Stomach smooth muscle (tissue), 2 donors: ENCODE data around the gene SIGLEC6.

ENCODE experiments used
- H3K27ac ChIP-seq: one replicate; pipeline ENCODE4 v1.7.0; 2013; ENCODE audit warnings: mild to moderate bottlenecking, low read length, inconsistent platforms
- H3K27me3 ChIP-seq, 2 donors: one replicate each; pipeline ENCODE4 v1.7.0; 2013; ENCODE audit warnings: low read length in 2 of 2; ENCODE audit not compliant: insufficient read depth in 2 of 2, control insufficient read depth in 1 of 2
- H3K36me3 ChIP-seq, 2 donors: one replicate each; pipeline ENCODE4 v1.7.0; 2013; ENCODE audit warnings: low read length in 2 of 2; ENCODE audit not compliant: control insufficient read depth in 2 of 2, insufficient read depth in 2 of 2
- H3K4me1 ChIP-seq: one replicate; pipeline ENCODE4 v1.7.0; 2013; ENCODE audit warnings: low read length; ENCODE audit not compliant: control insufficient read depth, insufficient read depth
- H3K4me3 ChIP-seq, 2 donors: one replicate each; pipeline ENCODE4 v1.7.0; 2013; ENCODE audit warnings: low read length in 2 of 2
- H3K9ac ChIP-seq, 2 donors: one replicate each; pipeline ENCODE4 v1.7.0; 2013; ENCODE audit warnings: low read length in 2 of 2, mild to moderate bottlenecking in 1 of 2
- H3K9me3 ChIP-seq, 2 donors: one replicate each; pipeline ENCODE4 v1.7.0; 2013; ENCODE audit warnings: low read length in 2 of 2; ENCODE audit not compliant: control insufficient read depth in 2 of 2
- donor health status: healthy.
- donor health status: Pancreatic carcinoma.

SIGLEC6 gene

DNA sequence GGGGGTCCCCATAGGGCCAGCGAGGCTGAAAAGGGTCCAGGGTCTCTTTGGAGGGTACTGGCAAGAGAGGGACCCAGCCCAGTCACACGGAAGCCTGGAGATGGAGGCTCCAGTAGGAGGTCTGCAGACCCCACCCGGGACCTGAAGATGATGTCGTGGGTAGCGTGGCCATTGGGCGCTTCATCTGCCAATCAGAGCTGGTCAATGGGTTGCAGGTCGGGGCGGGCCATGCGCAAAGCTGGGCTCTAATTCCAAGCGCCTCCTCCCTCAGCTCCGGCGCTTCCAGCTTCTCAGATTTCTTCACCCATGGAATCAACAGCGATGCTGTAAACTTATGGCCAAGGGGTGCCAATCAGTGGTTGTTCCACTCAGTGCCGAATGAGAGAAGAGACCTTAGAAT is 40.8 kb downstream of the SIGLEC6 start:
- H3K4me1 ChIP-seq = no peaks in the 10 kb centered on the region
- no peak overlapping the region for H3K4me3 ChIP-seq
- H3K27ac ChIP-seq = no peak overlapping the region
- no peaks in the 10 kb centered on the region for H3K36me3 ChIP-seq
- H3K9ac ChIP-seq = no peak overlapping the region
- peaks cover 0 to 4% of the 10 kb centered on the region in 2 donors for H3K27me3 ChIP-seq
- no peaks in the 10 kb centered on the region for H3K9me3 ChIP-seq

DNA sequence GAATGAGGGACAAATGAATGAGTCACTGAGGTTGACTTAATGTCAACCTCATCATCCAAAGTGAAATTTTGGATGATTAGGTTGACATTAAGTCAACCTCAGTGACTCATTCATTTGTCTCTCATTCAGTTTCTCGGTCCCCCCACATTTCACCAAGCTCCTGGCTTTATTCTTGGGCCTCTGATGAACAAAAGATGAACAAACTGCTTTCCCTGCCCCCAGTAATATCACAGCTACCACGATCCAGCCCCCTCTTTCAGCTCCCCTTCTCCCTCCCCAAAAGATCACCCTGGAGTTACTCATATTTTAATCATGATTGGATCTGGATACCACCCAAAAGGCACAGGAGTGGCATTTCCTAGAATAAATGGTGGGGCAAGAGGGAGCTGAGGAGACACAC is 42.4 kb downstream of the SIGLEC6 start:
- Histone ChIP-seq H3K27me3 (peaks cover 0 to 4% of the 10 kb centered on the region in 2 donors), H3K4me3 (no peak overlapping the region), H3K4me1 (no peaks in the 10 kb centered on the region), H3K27ac (no peak overlapping the region), H3K9ac (no peak overlapping the region), H3K9me3 (no peaks in the 10 kb centered on the region), H3K36me3 (no peaks in the 10 kb centered on the region)

DNA sequence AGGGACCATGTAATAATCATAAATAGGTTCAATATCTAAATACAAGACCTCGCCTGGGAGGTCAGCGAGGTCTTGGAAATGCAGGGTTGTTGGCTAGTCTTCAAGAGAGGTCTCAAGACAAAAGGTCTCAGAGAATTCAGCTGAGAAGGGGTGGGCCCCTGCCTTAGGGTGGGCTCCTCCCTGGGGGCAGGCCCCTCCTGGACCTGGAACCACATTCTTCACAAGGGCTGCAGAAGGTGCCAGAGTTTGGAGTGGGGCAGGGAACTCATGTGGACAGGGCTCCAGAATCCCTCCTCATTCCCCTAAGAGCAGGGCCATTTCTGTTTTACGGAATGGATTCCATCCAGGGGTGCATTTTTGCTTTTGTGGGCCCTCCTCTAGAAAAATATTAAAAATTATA is 43.0 kb downstream of the SIGLEC6 start:
- Histone ChIP-seq H3K9me3 (no peaks in the 10 kb centered on the region), H3K4me1 (no peaks in the 10 kb centered on the region), H3K4me3 (no peak overlapping the region), H3K36me3 (no peaks in the 10 kb centered on the region), H3K9ac (no peak overlapping the region), H3K27ac (no peak overlapping the region), H3K27me3 (peaks cover 0 to 2% of the 10 kb centered on the region in 2 donors)

DNA sequence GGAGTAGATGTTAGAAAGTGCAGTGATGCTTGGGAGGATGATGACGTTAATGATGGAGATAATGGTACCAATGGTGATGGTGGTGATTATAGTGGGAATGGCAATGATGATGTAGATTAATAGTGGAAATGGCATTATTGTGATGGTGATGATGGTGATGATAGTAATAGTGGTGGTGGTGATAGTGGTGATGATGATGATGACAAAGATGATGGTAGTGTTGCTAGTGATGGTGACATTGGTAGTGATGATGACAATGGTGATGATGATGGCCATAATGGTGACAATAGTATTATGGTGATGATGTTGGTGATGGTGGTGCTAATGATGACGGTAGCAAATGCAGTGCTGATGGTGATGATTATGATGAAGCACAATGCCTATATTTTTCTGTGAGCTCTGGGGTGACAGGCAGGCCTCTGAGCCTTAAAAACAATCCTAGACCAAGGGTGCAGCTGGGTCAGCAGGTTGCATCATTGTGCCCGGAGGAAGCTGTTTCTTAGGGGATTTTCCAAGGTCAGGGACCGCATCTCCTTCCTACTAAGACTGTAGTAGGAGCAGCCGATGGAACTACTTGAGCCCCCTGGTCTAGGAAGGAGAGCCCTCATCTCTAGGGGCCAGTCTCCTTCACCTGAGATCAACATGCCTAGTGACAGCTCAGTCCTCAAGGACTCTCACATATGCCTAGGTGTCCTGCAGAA is 45.4 kb downstream of the SIGLEC6 start:
- peaks cover 0 to 2% of the 10 kb centered on the region in 2 donors for H3K27me3 ChIP-seq

DNA sequence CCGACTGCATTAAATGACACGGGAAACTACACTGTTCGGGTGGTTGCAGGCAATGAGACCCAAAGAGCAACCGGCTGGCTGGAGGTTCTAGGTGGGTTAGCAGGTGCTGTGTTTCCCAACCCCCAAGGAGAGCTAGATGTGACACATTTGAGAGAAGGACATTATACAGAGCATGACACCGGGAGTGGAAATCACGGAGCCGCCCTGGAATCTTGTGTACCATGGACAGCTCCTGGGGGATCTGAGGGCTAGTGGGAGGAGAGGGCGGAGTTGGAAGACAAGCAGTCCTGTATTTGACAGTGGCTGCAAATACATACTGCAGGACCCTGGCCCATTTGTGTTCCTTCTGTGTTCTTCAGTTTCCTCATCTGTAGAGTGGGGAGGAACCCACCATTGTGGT is 50.9 kb downstream of the SIGLEC6 start:
- H3K4me1 ChIP-seq = no peaks in the 10 kb centered on the region
- no peak overlapping the region for H3K9ac ChIP-seq
- H3K4me3 ChIP-seq = no peak overlapping the region
- no peak overlapping the region for H3K27ac ChIP-seq
- H3K36me3 ChIP-seq = no peaks in the 10 kb centered on the region
- peaks cover 7 to 22% of the 10 kb centered on the region in 2 donors for H3K27me3 ChIP-seq
- no peaks in the 10 kb centered on the region for H3K9me3 ChIP-seq

More for the DNA sequence above, 45.4 kb downstream of the SIGLEC6 start:
- Histone ChIP-seq H3K27ac (no peak overlapping the region), H3K4me3 (no peak overlapping the region), H3K9ac (no peak overlapping the region), H3K4me1 (no peaks in the 10 kb centered on the region), H3K36me3 (no peaks in the 10 kb centered on the region), H3K9me3 (no peaks in the 10 kb centered on the region)

DNA sequence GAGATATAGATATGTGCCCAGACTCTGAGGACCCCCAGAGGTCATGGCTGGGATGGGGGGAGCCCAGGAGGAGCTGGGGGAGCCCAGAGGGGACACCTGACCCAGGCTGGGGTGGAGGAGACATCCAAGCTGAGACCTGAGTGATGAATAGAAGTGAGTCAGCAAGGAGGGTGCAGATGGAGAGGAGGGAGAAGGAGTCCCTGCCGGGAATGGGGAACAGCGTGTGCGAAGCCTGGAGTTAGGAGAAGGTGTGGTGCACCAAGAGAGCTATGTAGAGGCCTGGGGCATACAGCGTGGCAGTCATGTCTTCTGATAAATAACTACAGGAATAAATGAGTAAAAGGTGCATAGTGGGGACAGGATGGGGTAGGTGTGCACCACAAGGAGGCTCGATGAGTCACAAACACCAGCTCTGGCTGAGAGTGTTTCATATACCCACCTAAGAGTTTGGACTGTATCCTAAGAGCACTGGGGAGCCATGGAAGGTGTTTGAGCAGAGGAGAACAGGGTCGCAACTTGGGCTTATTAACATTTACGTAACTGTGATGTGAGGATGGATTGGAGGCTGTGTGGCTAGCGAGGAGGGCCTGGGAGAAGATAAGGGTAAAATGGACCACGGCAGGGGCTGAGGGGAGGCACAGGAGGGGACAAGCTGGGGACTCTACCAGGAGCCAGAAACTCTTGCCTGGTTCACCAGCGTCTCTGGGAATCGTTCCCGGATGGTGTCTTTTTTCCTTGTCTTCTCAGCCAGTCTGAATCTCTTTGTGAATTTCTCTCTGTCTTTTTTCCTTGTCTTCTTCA is 51.7 kb downstream of the SIGLEC6 start:
- no peak overlapping the region for H3K4me3 ChIP-seq
- H3K9ac ChIP-seq = no peak overlapping the region
- H3K27me3 ChIP-seq = peaks cover 7 to 22% of the 10 kb centered on the region in 2 donors
- H3K36me3 ChIP-seq = no peaks in the 10 kb centered on the region
- no peak overlapping the region for H3K27ac ChIP-seq
- no peaks in the 10 kb centered on the region for H3K9me3 ChIP-seq
- no peaks in the 10 kb centered on the region for H3K4me1 ChIP-seq

DNA sequence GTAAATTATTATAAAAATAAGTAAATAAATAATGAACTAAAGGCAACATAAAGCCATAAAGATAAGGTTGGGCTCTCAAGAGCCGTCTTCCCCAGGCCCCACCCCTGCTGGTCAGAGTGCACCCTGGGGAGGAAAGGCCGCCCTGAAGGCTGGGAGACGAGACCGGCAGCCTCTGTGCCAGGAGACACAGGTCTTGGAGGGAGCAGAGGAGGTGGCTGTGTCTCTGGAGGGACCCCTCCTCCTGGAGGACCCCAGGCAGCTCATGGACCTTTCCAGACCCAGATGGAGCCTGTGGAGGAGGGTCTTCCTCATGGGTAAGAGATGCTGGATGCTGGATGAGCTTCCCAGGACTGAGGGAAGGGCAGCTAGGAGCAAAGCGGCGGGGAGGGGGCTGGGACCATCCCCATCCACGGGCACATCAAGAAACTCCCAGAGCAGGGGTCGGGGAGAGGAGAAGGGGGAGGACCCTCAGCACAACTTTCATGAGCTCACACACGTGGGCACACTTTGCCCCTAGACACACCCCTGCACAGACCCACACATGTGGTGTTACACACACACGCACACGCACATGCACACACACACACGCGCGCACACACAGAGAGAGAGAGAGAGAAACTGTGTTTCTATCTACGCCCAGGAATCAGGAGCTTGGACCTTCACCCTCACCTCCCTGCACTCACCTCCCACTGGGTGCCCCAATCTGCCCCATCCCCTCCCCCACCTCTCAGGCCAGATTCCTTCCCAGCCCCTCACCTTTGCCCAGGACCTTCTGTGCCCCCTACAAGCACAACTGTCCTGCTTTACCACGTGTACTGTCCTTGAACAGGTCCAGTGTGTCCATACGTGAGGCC is 52.9 kb downstream of the SIGLEC6 start, which contains the start of gene CEACAM18:
CEACAM18 (plus strand) TSS at position 159 of the 854 bp plus-strand sequence.
- no peak within 1 kb of the TSS for H3K4me3 ChIP-seq
- H3K27me3 ChIP-seq = peaks cover 11 to 28% of the 10 kb centered on the region in 2 donors
- no peaks in the 10 kb centered on the region for H3K9me3 ChIP-seq
- H3K36me3 ChIP-seq = no peaks in the 10 kb centered on the region
- H3K4me1 ChIP-seq = no peaks in the 10 kb centered on the region
- no peak within 1 kb of the TSS for H3K9ac ChIP-seq
- no peak within 1 kb of the TSS for H3K27ac ChIP-seq

DNA sequence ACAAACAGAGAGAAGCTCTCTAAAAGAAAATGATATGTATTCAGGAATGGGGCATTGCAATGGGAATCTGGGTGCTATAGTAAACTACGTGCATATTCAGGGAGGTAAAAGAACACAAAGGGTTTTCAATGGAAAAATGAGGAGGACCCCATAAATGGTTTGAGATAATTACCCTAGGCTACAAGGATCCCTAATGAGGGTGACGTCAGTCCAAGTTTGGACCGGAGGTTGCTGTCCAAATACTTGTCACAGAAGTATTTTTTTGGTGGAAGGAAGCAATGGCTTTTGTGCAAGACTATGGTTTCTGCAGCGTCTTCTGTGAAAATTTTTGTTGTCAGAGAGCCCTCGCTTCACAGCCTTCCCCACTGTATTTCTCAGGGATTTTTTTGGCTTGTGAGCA is 54.1 kb downstream of the SIGLEC6 start:
- Histone ChIP-seq H3K4me1 (no peaks in the 10 kb centered on the region), H3K36me3 (no peaks in the 10 kb centered on the region), H3K27me3 (peaks cover 16 to 35% of the 10 kb centered on the region in 2 donors), H3K9ac (no peak overlapping the region), H3K4me3 (no peak overlapping the region), H3K9me3 (no peaks in the 10 kb centered on the region), H3K27ac (no peak overlapping the region)

DNA sequence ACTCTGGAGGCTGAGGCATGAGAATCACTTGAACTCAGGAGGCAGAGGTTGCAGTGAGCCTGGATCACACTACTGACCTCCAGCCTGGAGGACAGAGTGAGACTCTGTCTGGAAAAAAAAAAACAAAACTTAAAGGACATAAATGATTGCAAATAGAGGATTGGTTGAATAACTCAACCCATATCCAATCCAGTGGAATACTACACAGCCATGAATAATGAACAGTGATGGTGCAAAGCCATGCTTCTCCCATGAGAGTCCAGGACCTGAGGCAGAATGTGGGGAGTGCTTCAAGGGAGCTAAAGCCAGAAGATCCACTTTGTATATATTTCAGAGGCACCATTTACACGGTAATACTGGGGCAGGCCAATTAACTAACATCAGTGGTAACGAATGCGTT is 55.3 kb downstream of the SIGLEC6 start:
- H3K4me3 ChIP-seq = no peak overlapping the region
- H3K36me3 ChIP-seq = no peaks in the 10 kb centered on the region
- no peaks in the 10 kb centered on the region for H3K9me3 ChIP-seq
- H3K27ac ChIP-seq = no peak overlapping the region
- H3K4me1 ChIP-seq = no peaks in the 10 kb centered on the region
- peaks cover 16 to 35% of the 10 kb centered on the region in 2 donors for H3K27me3 ChIP-seq
- H3K9ac ChIP-seq = no peak overlapping the region

DNA sequence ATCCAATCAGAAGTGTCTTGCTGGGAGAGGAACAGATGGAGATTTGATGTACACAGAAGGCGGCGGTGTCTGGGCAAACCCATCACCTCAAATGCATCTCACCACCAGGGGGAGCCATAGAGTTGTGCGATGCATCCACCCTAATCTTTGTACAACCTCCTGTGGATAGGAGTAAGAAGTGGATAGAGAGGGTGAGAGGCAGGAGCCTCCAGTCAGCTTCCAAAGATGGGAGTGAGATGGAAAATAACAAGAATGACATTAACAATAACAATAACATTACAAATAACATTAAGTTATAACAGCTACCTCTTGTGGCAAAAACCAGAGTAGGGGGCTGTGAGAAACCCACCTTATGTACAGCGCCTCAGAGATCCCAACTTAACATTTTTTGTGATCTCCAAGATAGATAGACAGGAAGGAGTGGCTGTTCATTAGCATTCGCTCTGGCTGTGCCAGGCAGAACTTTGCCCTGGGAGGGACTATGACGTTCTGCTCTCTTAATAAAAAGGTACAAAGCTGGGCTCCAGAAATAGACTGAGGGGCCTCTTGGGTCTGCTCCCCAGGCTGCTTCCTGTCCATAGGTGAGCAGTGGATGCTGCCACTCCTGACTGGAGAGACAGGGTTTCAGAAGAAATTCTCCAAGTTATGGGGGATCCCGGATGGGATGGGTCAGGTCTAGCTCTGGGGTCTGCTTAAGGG is 58.3 kb downstream of the SIGLEC6 start:
- H3K27ac ChIP-seq = no peak overlapping the region
- H3K9ac ChIP-seq = no peak overlapping the region
- H3K4me1 ChIP-seq = no peaks in the 10 kb centered on the region
- no peaks in the 10 kb centered on the region for H3K36me3 ChIP-seq
- H3K4me3 ChIP-seq = no peak overlapping the region
- no peaks in the 10 kb centered on the region for H3K9me3 ChIP-seq
- H3K27me3 ChIP-seq = peaks cover 9 to 22% of the 10 kb centered on the region in 2 donors
